OCI-LY1 (cell line): Measurements from ENCODE around the gene BATF2.

Experiments used
- H2AFZ ChIP-seq: fragments of 200-600 bp; sonication (generic), shearing (Covaris generic); 2 replicates; pipeline ENCODE4 v1.6.0; 2014; ENCODE audit warnings: antibody characterized with exemption, mild to moderate bottlenecking, low read length
- H3F3A ChIP-seq: fragments of 200-600 bp; sonication (generic), shearing (Covaris generic); 2 replicates; pipeline ENCODE4 v1.6.0; 2014; ENCODE audit warnings: mild to moderate bottlenecking, antibody characterized with exemption, low read length, moderate library complexity; ENCODE audit not compliant: insufficient read depth
- H3K27ac ChIP-seq: fragments of 200-600 bp; sonication (generic); 2 replicates; pipeline ENCODE4 v1.5.1; 2014; ENCODE audit warnings: low read length, mixed run types, mild to moderate bottlenecking, low read depth; ENCODE audit not compliant: poor library complexity, severe bottlenecking
- H3K27me3 ChIP-seq: fragments of 200-600 bp; sonication (generic); 2 replicates; pipeline ENCODE4 v1.6.0; 2014; ENCODE audit warnings: antibody characterized with exemption, mild to moderate bottlenecking, low read length, moderate library complexity; ENCODE audit not compliant: insufficient read depth
- H3K36me3 ChIP-seq: fragments of 200-600 bp; sonication (generic); 2 replicates; pipeline ENCODE4 v1.6.1; 2014; ENCODE audit warnings: mild to moderate bottlenecking, antibody characterized with exemption, low read length, moderate library complexity, mixed read lengths; ENCODE audit not compliant: insufficient read depth
- H3K4me1 ChIP-seq: fragments of 200-600 bp; sonication (generic); 2 replicates; pipeline ENCODE4 v1.5.1; 2014; ENCODE audit warnings: mild to moderate bottlenecking, low read length, moderate library complexity; ENCODE audit not compliant: insufficient read depth, severe bottlenecking
- H3K4me2 ChIP-seq: fragments of 200-600 bp; sonication (generic), shearing (Covaris generic); 2 replicates; pipeline ENCODE4 v1.6.1; 2014; ENCODE audit warnings: low read length
- H3K4me3 ChIP-seq: fragments of 200-600 bp; sonication (generic); 2 replicates; pipeline ENCODE4 v1.5.1; 2014; ENCODE audit warnings: low read length, low read depth, mild to moderate bottlenecking, mixed read lengths; ENCODE audit not compliant: poor library complexity, severe bottlenecking
- H3K79me2 ChIP-seq: fragments of 200-600 bp; shearing (Covaris generic); 2 replicates; pipeline ENCODE4 v1.6.1; 2016; ENCODE audit warnings: mixed run types, low read length, mixed read lengths; ENCODE audit not compliant: insufficient read depth
- H3K9ac ChIP-seq: fragments of 200-600 bp; sonication (generic), shearing (Covaris generic); 2 replicates; pipeline ENCODE4 v1.6.1; 2014; ENCODE audit warnings: mild to moderate bottlenecking, low read length, mixed read lengths
- H3K9me2 ChIP-seq: fragments of 200-600 bp; sonication (generic), shearing (Covaris generic); 2 replicates; pipeline ENCODE4 v1.6.1; 2014; ENCODE audit warnings: low read depth, mild to moderate bottlenecking, low read length, mixed read lengths
- H3K9me3 ChIP-seq: fragments of 200-600 bp; shearing (Covaris generic); 2 replicates; pipeline ENCODE4 v1.6.1; 2014; ENCODE audit warnings: low read length, mixed read lengths
- H4K20me1 ChIP-seq: fragments of 200-600 bp; sonication (generic), shearing (Covaris generic); 2 replicates; pipeline ENCODE4 v1.6.0; 2016; ENCODE audit warnings: mild to moderate bottlenecking, low read length; ENCODE audit not compliant: insufficient read depth
- CTCF ChIP-seq: fragments of 200-600 bp; sonication (generic), shearing (Covaris generic); IDR thresholded peaks from 2 replicates; pipeline ENCODE4 v1.5.1; 2017; ENCODE audit warnings: mild to moderate bottlenecking, antibody characterized with exemption, low read length, moderate library complexity, mixed read lengths
- EZH2 ChIP-seq: fragments of 200-600 bp; sonication (generic), shearing (Covaris generic); IDR thresholded peaks from 2 replicates; pipeline ENCODE4 v1.8.0; 2017; ENCODE audit warnings: borderline replicate concordance, mixed run types, mild to moderate bottlenecking, antibody characterized with exemption, low read length, moderate library complexity, mixed read lengths

Gene BATF2

GRCh38 chr11:64976651-64977050, 20.1 kb downstream of the BATF2 start:
- Histone ChIP-seq H3K9me3 (no peaks in the 10 kb centered on the region), H3K36me3 (no peaks in the 10 kb centered on the region), H4K20me1 (no peaks in the 10 kb centered on the region), H3K4me3 (no peak overlapping the region), H3K27ac (no peak overlapping the region), H3K79me2 (no peaks in the 10 kb centered on the region), H3F3A (no peaks in the 10 kb centered on the region), H3K9ac (no peak overlapping the region), H3K27me3 (no peaks in the 10 kb centered on the region; the same call in 1 of the 2 replicates), H2AFZ (no peak overlapping the region), H3K9me2 (no peaks in the 10 kb centered on the region), H3K4me2 (no peak overlapping the region), H3K4me1 (peaks cover 28% of the 10 kb centered on the region)
- TF ChIP-seq CTCF = no peak

GRCh38 chr11:64974124-64974523, 22.6 kb downstream of the BATF2 start:
- peak overlapping the region; percentile 43 for H3K27ac ChIP-seq
- TF ChIP-seq EZH2 (no peak), CTCF (no peak)
- no peaks in the 10 kb centered on the region for H4K20me1 ChIP-seq
- H3K4me1 ChIP-seq = peaks cover 39% of the 10 kb centered on the region
- no peaks in the 10 kb centered on the region for H3K36me3 ChIP-seq
- no peaks in the 10 kb centered on the region for H3K9me3 ChIP-seq
- no peak overlapping the region for H3K9ac ChIP-seq
- no peak overlapping the region for H2AFZ ChIP-seq
- no peaks in the 10 kb centered on the region for H3F3A ChIP-seq
- no peaks in the 10 kb centered on the region for H3K9me2 ChIP-seq
- H3K79me2 ChIP-seq = no peaks in the 10 kb centered on the region
- H3K4me2 ChIP-seq = peak overlapping the region; percentile 11; the same call in 1 of the 2 replicates
- H3K4me3 ChIP-seq = no peak overlapping the region
- H3K27me3 ChIP-seq = no peaks in the 10 kb centered on the region; the same call in 1 of the 2 replicates

GRCh38 chr11:64971421-64972233, 25.1 kb downstream of the BATF2 start, which contains the start of gene MAJIN:
TSS of gene MAJIN (minus strand) at chr11:64972108. CDS start at chr11:64959405, 12,703 bp downstream.
- Histone ChIP-seq H3K4me2 (peak within 1 kb of the TSS; percentile 44), H3K4me3 (peak within 1 kb of the TSS; percentile 30), H4K20me1 (no peaks in the 10 kb centered on the region), H3K27me3 (no peaks in the 10 kb centered on the region), H3K9ac (peak within 1 kb of the TSS; percentile 24; the same call in 1 of the 2 replicates), H3K9me3 (no peaks in the 10 kb centered on the region), H3K9me2 (no peaks in the 10 kb centered on the region), H3K4me1 (peaks cover 34% of the 10 kb centered on the region), H2AFZ (no peak within 1 kb of the TSS), H3K79me2 (no peaks in the 10 kb centered on the region), H3K27ac (no peak within 1 kb of the TSS), H3K36me3 (no peaks in the 10 kb centered on the region), H3F3A (no peaks in the 10 kb centered on the region)
- TF ChIP-seq EZH2 = no peak
- TF ChIP-seq CTCF = no peak
